ENCODE data around the gene MRPL10.

- TF ChIP-seq POLR2AphosphoS5 (IDR thresholded peaks at IDR 0.05) (no peak), EP300 (IDR thresholded peaks at IDR 0.05) (no peak)
Measured at GRCh38 chr17:47867813-47868533, 36.6 kb upstream of the MRPL10 start.
